HG02973 (cell line): ENCODE measurements around the gene FBXL19.

Source experiments
- ATAC-seq: cut with Tn5 transposase; IDR thresholded peaks from one replicate; pipeline ENCODE4 v1.9.1; 2021; ENCODE audit warnings: moderate library complexity; ENCODE audit not compliant: unreplicated experiment

FBXL19 gene

DNA sequence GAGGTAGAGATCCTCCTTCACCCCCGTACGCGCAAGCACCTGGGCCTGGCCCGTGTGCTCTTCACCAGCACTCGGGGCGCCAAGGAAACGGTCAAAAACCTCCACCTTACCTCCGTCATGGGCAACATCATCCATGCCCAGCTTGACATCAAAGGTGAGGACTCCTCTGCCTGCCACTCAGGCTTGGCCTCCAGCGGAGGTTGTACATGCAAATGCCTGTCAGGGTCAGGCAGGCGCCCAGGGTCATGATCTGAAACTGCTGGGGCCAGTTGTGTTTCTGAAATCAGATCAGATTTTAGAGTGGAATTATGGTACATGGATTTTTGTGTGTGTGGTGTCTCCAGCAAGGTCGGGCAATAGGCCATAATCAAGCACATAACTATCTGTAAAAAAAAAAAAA lies 38.0 kb downstream of the FBXL19 start:
- ATAC-seq: no peak

DNA sequence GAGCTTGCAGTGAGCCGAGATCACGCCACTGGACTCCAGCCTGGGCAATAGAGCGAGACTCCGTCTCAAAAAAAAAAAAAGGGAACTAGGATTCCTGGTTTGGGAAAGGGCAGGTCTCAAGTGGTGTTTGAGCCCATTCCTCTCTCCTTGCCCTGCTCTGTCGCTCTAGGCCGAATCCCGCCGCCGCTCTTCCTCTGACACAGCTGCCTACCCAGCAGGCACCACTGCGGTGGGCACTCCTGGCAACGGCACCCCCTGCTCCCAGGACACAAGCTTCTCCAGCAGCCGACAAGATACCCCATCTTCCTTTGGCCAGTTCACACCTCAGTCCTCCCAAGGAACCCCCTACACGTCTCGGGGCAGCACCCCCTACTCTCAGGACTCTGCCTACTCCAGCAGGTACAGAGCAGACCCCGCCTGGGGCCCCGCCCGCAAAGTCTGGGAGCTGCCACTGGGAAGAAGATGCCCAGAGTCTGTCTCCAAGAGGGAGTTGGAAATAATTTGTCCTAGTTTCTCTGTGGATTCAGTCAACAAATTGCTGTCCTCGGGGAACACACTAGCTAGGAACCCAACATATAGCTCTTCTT lies 40.6 kb downstream of the FBXL19 start:
- no peak for ATAC-seq

DNA sequence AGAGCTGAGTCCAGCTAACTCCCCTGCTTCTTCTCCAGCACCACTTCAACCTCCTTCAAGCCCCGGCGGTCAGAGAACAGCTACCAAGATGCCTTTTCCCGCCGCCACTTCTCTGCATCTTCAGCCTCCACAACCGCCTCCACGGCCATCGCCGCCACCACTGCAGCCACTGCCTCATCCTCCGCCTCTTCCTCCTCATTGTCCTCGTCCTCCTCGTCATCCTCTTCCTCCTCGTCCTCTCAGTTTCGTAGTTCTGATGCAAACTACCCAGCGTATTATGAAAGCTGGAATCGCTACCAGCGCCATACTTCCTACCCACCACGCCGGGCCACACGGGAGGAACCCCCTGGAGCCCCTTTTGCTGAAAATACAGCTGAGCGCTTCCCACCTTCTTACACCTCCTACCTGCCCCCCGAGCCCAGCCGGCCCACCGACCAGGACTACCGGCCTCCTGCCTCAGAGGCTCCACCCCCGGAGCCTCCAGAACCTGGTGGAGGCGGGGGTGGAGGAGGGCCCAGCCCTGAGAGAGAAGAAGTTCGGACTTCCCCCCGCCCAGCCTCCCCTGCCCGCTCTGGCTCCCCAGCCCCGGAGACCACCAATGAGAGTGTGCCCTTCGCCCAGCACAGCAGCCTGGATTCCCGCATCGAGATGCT lies 41.3 kb downstream of the FBXL19 start:
- no peak for ATAC-seq

DNA sequence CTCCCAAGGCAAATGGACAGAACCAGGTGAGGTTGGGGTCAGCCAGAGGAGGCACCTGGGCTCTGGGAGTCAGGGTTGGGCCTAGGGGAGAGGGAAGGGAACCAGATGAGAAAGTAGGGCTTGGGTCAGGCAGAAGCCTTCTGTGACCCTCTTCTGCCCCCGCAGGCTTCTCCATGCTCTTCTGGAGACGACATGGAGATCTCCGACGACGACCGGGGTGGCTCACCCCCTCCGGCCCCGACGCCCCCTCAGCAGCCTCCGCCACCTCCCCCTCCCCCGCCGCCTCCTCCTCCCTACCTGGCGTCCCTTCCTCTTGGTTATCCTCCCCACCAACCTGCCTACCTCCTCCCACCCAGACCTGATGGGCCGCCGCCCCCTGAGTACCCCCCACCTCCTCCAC lies 42.1 kb downstream of the FBXL19 start:
- ATAC-seq: no peak

DNA sequence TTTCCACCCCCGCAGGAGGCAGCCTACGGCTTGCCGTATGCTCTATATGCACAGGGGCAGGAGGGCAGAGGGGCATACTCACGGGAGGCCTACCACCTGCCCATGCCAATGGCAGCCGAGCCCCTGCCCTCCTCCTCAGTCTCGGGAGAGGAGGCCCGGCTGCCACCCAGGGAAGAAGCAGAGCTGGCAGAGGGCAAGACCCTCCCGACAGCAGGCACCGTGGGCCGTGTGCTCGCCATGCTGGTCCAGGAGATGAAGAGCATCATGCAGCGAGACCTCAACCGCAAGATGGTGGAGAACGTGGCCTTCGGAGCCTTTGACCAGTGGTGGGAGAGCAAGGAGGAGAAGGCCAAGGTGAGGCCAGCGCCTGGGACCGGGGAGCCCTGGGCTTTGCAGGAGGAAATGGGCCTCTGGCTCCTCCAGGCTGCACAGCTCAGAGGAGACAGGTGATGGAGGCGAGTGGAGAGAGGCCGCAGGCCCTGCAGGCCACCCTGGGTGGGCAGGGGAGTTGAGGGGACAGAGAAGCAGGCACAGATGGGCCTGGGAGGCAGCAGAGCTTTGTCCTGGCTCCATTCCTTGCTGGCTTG lies 42.8 kb downstream of the FBXL19 start:
- no peak for ATAC-seq

DNA sequence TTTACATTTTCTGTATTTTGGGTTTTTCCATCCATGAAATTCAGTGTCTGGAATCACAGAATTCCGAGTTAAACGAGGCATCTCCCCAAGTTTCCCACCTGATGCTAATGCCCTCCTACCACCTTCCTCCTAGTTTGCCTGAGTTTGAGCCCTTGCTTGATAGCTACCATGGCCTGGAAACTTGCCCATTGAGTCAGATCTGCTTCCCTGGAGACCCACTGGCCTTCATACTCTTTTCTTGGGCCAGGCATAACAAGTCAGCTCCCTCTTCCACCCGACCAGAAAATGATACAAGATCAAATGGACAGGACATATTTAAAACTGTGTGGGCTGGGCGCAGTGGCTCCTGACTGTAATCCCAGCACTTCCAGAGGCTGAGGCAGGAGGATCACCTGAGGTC lies 44.4 kb downstream of the FBXL19 start:
- no peak for ATAC-seq

DNA sequence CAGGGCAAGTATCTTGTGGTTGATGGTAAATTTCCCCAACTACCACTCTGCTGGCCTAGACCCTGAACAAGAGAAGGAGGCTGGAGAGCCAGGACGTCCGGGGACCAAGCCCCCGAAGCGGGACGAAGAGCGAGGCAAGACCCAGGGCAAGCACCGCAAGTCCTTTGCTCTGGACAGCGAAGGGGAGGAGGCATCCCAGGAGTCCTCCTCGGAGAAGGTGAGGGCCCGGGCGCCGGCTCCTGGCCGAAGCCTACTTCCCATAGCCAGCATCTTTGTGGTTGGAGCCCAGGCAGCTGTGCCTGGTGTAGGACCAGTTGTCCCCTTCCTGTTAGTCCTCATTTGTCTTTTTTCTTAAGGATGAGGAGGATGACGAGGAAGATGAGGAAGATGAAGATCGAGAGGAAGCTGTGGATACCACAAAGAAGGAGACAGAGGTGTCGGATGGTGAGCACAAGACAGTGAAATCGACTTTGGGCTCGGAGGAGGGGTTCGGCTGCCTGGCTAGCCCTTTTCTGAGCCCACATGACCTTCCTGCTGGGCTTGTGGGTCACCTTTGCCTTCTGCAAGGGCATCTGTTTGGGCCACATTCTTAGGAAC lies 46.0 kb downstream of the FBXL19 start:
- no peak for ATAC-seq

DNA sequence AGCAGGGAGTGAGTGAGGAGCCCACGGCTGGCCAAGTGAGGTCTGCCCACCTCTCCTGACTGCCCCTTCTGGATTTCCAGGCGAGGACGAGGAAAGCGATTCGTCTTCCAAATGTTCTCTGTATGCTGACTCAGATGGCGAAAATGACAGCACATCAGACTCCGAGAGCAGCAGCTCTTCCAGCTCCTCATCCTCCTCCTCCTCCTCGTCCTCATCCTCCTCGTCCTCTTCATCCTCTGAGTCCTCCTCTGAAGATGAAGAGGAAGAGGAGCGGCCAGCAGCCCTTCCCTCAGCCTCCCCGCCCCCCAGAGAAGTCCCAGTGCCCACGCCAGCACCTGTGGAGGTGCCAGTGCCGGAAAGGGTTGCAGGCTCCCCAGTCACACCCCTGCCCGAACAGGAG lies 47.9 kb downstream of the FBXL19 start:
- ATAC-seq: no peak

DNA sequence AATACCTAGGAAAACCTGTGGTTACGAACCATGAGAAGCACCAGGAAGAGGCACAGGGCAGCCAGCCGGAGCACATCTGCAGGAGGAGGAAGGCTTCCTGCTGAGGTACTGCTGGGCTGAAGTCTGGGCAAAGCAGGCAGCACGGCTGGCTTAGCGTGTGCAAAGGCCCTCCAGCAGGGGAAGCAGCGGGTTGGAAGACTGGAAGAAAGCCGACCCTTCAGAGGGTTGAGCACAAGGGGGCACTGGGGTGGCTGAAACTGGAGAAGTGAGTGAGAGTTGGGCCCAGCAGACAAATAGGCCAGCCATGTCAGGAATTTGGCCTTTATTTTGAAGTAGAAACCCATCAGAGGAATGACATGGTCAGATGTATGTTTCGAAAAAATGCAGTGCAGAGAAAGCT lies 49.5 kb downstream of the FBXL19 start:
- ATAC-seq: no peak

DNA sequence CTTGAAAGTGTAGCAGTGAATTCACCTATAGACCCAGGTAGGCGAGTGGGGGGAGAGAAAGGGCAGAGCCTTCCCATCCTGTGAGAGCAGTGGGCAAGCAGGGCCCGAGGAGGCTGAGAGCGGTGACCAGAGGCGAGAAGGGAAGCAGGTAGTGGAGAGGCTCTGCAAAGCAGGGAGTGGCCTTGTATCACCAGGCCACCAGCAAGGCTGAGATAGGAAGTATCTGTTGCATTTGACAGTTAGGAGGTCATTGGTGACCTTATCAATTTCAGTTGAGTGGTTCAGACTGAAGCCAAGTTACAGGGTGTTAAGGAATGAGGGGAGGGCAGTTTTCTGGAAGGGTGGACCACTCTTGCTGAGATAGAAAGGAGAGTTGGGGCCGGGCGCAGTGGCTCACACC lies 51.0 kb downstream of the FBXL19 start:
- no peak for ATAC-seq

DNA sequence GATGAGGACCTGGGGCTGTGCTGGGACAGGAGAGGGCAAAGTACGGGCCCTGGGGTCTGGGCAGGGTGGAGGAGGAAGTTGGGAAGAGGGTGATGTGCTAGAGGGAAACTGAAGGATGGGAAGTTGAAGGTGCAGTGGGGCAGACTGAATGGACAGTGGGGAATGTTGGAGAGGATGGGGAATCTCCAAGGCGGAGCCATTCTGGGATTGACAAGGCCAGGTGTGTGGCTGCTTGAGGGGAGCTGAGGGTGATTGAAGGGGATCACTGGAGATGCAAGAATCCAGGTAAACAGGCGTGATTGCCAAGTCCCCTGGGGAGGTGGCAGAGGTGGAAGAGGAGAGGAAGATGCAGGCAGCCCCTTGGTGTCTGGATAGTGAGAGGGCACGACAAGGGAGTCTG lies 53.1 kb downstream of the FBXL19 start:
- no peak for ATAC-seq

DNA sequence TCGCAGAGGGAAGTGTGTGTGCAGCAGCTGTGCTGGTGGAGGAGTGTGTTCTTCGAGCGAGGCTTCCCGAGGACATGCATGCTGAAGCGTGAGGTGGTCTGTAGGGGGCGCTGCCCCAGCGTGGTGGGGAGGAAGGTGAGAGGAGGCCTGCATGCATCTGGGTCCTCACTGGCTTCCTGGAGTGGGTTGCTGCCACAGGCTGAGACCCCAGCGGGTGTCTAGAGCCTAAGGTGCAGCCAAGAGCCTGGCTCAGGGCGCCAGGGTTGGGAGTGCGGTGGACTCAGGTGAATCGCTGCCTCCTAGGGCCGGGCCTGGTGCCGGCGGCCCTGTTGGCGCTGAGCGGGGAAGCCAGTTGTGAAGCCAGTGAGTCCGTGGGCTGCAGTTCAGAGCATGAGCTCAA lies 54.1 kb downstream of the FBXL19 start:
- ATAC-seq: no peak

DNA sequence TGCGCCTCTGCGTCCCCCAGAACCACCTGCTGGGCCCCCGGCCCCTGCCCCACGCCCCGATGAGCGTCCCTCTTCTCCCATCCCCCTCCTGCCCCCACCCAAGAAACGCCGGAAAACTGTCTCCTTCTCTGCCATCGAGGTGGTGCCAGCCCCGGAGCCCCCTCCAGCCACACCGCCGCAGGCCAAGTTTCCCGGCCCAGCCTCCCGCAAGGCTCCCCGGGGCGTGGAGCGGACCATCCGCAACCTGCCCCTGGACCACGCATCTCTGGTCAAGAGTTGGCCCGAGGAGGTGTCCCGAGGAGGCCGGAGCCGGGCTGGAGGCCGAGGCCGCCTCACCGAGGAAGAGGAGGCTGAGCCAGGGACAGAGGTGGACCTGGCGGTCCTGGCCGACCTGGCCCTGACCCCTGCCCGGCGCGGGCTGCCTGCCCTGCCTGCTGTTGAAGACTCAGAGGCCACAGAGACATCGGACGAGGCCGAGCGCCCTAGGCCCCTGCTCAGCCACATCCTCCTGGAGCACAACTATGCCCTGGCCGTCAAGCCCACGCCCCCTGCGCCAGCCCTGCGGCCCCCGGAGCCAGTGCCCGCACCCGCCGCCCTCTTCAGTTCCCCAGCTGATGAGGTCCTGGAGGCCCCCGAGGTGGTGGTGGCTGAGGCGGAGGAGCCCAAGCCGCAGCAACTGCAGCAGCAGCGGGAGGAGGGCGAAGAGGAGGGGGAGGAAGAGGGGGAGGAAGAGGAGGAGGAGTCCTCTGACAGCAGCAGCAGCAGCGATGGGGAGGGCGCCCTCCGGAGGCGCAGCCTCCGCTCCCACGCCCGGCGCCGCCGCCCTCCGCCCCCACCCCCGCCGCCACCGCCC lies 56.0 kb downstream of the FBXL19 start:
- ATAC-seq: no peak

DNA sequence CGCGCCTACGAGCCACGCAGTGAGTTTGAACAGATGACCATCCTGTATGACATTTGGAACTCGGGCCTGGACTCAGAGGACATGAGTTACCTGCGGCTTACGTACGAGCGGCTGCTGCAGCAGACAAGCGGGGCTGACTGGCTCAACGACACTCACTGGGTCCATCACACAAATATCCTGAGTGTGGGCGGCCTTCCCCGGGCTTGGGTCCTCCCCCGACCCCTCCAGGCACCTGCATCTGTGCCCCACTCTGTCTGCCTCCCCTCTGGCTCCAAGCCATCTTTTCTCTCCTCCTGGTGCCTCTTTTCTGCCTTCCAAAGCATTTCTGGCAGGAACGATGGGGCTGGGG lies 56.6 kb downstream of the FBXL19 start:
- no peak for ATAC-seq

DNA sequence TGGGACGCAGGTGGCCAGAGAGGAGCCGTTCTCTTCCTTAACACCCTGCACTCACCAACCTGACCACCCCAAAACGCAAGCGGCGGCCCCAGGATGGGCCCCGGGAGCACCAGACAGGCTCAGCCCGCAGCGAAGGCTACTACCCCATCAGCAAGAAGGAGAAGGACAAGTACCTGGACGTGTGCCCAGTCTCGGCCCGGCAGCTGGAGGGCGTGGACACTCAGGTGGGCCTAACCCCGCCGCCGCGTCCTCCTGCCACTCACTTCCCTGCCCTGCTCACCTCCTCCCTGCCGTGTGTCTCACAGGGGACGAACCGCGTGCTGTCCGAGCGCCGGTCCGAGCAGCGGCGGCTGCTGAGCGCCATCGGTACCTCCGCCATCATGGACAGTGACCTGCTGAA lies 57.1 kb downstream of the FBXL19 start:
- ATAC-seq: no peak

DNA sequence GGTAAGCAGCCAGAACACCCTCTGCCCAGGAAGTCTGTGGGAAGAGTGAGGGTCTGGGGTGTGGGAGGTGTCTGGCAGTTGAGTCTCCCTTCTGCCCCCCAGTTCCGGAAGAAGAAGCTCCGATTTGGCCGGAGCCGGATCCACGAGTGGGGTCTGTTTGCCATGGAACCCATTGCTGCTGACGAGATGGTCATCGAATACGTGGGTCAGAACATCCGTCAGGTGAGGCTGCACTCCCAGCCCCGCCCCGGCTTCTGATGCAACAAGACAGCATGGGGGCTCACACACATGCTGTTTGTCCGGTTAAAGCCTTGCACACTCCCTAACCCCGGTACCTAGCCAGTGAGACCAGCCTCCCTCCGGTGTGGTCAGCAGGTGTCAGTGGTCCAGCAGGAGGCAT lies 57.6 kb downstream of the FBXL19 start:
- ATAC-seq: no peak

DNA sequence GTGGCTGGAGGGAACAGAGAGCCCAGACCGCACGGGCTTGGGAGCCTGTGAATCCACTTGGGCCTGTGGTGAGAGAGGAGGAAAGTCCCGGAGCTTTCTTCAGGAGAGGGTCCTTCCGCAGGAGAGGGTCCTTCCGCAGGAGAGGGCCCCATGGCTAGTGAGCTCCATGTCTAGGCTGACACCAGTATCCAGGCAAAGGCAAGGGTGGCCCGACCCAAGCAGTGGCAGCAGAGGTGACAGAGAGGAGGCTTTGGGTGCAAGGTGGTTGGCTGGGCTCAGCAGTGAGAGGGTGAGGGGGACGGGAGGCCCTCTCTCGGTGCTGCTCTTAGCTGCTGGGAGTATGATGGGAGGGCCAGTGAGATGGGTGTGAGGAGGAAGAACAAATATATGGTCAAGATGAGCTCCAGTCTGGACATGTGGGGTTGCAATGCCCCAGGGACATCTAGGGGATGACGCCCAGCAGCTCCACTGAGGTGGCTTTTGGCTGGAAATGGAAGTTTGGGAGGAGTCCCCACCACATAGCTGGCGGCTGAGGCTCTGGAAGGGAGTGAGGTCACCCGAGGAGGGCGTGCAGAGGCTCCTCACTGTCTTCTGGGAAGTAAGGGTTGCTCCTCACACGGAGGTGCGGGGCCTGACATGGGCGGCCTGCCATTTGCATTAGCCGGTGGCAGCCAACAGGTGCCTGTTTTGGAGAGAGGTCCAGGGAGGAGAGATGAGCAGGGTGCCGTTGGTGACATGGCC lies 59.3 kb downstream of the FBXL19 start:
- no peak for ATAC-seq

DNA sequence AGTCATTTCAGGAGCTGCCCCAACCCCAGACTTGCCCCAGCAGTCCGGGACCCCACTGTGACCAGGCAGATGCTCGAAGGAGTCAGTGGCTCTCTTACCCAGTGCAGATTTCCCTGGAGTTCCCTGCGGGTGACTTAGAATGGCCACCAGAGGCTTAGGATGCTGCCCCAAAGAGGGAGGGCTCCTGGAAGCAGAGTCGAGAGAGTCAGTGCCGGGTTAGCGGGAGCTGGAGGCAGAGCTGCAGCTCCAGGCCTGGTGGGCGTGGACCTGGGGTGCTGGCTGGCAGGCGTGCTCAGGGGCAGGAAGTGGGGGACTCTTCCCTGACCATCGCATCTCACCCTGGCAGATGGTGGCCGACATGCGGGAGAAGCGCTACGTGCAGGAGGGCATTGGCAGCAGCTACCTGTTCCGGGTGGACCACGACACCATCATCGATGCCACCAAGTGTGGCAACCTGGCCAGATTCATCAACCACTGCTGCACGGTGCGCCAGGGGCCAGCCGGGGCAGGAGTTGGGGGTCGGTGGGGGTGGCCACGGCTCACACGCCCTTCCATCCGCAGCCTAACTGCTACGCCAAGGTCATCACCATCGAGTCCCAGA lies 60.0 kb downstream of the FBXL19 start:
- no peak for ATAC-seq

DNA sequence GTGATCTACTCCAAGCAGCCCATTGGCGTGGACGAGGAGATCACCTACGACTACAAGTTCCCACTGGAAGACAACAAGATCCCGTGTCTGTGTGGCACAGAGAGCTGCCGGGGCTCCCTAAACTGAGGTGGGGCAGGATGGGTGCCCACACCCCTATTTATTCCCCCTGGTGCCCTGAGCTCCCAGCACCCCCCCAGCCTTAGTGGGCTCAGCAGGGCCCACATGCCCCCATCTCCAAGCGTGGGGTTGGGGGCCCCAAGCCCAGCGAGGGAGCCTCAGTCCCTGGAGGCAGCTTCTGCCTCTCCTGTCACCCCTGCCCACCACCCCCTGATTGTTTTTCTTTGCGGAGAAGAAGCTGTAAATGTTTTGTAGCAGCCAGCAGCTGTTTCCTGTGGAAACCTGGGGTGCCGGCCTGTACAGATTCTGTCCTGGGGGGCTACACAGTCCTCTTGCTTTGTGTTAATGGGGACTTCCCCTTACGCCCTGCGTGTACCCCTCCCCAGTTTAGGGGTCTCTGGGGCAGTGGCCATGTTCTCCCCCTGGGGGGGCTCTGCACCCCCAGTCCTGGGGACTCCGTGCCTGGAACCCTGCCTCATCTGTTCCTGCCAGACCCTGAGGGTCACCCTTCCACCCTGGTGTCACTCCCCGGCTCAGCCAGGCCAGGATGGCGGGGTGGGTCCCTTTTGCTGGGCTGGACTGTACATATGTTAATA lies 60.7 kb downstream of the FBXL19 start:
- ATAC-seq: no peak
